ELF-1 (cell line): ENCODE data around the gene EIF2S1.
"Not testable (repeated sequence)": the region's sequence is repeated elsewhere in the genome, so short reads cannot be mapped to it uniquely, and the experiment has no call there.

Experiments used
- DNase-seq: peaks from one replicate; pipeline ENCODE4 v3.0.0-alpha.2; 2016; ENCODE audit warnings: low read depth, low spot score

Gene EIF2S1

DNA sequence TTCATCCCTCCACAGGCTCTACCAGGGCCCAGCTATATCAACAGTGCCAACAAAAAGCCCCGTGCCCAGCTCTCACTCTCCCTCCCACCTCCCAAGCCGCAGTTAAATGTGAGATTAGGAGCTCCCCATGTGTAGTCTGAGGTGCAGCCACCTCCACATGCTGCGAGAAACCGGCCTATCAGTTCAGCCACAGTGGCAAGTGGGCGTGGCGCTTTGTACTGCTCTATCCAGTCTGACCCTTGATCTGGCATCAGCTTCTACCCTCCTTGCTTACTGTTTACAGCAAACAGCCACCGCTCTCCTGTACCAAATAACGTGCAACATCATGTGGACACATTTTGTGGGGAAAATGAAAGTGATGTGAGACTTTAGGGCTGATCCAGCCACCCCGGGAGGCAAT, 50.2 kb downstream of the EIF2S1 start:
- no peak for DNase-seq

DNA sequence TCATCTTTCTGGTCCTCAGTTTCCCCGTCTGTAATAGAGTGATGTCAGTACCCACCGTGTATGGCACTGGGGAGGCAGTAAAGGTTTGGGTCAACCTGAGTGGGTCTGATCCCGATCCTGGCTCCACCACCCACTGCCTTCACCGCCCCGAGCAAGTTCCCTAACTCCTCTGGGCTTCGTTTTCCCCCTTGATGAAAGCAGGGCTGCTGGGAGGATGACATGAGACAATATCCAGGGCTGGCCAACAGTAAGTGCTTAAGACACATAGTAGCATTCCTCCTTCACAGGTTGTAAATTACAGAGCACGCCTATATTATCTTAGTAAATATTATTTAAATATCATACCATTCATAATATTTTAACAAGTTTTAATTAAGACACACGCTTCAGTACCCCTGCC, 51.2 kb downstream of the EIF2S1 start:
- peak; percentile 54 for DNase-seq

DNA sequence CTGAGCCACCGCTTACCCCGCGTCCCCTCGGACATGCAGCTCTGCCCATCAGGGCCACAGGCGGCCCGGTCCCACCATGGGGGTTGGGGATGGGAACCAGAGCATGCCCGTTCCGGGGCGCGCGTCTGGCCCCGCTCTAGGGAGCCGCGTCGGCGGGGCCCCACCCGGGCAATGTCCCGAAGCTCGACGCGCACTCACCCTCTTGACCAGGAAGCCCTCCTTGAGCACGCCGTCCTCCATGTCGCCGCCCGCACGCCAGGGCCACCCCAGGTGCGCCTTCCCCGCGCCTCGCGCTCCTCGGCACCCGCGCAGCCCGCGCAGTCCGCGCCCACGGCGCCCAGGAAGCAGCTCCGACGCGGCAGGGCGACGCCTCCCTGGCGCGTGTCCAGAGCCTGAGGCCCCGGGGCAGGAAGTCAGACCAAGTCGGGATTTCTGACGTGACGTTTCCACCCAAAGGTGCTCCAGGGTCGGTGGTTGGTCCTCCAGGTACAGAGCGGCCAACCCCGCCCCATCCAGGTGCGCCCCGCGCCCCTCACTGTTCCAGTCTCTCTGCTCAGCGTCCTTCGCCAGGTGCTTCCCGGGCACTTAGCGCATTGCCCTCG, 51.8 kb downstream of the EIF2S1 start, which contains the start of gene PLEK2:
PLEK2 (minus strand) TSS at position 346 of the 602 bp plus-strand sequence; CDS start at position 240, 106 bp downstream.
- DNase-seq, result no peak

DNA sequence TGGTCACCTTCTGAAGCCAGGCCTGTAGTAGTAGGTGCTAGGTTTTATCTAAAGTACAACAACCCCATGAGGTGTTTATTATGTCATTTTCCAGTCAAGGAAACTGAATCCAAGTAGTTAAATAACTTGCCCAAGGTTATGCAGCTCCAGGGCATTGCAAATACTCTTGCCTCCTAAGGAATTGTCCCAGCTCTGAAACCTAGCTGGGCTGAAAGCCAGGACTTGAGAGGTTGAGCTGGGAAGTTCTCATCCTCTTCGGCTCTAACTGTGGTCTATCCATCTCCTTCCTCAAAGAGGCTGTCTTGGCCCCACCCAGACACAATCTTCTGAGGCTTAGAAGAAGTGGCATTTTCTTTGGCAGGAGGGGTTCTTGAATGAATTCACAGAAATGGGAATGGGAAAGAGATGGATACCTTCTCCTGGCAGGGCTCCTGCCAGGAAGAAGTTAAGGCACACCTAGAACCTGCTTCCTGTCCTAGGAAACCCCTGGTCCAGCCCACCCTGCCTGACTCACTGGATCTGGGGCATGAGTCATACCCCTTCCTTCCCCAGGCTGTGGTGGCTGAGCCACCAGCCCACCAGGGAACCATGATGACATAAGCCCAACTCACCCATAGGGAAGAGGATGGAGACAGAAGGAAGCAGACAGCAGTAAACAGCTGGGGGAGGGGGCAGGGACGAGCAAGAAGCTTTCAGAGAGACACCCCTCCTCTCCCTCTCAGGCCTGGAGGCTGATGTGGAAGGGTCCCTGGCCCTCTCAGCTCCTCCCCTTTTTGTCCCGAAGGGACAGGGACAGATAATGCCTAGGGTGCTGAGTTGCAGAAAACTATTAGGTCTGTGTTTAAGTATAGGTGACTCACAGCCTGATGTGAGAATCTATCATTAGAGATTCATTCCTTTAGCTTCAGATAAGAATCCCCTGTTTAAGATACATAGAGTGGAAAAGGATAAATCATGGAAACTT, 54.0 kb downstream of the EIF2S1 start:
- peak; percentile 88 for DNase-seq

DNA sequence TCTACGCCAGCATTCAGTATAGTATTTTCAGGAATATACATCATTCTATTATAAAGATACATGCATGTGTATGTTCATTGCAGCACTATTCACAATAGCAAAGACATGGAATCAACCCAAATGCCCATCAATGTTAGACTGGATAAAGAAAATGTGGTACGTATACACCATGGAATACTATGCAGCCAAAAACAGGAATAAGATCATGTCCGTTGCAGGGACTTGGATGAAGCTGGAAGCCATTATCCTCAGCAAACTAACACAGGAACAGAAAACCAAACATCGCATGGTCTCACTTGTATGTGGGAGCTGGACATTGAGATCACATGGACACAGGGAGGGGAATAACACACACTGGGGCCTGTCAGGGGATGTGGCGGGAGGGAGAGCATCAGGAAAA, 55.5 kb downstream of the EIF2S1 start:
- DNase-seq, result not testable (repeated sequence)

DNA sequence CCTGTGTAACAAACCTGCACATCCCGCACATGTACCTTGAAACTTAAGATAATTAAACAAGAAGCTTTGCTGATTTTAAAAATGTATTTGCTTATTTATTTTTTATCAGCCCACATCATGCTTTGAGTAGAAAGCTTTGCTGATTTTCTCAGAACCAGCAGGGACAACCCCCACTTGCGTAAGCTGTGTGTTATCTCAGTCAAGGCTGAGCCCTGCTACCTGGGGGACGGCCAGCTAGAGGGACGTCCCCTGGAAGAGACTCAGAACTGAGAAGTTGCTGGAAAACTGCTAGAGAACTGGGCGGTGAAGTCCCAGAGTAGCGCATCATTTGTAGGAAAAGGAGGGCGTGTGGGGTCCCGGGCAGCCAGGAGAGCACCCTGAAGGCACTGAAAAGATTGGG, 56.0 kb downstream of the EIF2S1 start:
- no peak for DNase-seq

DNA sequence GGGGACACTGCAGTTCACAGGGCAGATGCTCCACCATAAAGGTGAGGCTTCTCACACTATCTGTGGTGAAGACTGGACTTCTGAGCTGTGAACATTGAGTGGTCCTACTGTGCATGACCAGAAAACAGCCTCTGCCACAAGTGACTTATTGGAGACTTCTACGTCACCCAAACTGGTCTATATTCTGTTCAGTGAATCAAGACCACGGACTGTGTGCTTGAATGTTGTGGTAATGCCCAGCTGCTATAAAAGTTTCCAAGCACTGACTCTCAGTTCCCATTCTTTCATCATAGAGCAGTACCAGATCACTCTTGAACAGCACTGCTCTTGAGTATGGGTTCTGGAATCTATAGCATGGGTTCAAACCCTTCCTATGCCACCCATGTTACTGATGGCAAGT, 56.7 kb downstream of the EIF2S1 start:
- no peak for DNase-seq

DNA sequence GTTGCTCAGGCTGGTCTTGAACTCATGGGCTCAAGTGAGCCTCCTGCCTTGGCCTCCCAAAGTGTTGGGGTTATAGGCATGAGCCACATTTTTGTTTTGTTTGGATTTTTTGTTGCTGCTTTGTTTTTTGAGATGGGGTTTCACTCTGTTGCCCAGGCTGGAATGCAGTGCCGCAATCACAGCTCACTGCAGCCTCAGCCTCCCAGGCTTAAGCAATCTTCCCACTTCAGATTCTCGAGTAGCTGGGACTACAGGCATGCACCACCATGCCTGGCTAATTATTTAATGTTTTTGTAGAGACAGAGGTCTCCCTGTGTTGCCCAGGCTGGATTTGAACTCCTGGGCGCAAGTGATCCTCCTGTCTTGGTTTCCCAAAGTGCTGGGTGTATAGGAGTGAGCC, 57.5 kb downstream of the EIF2S1 start:
- no peak for DNase-seq

DNA sequence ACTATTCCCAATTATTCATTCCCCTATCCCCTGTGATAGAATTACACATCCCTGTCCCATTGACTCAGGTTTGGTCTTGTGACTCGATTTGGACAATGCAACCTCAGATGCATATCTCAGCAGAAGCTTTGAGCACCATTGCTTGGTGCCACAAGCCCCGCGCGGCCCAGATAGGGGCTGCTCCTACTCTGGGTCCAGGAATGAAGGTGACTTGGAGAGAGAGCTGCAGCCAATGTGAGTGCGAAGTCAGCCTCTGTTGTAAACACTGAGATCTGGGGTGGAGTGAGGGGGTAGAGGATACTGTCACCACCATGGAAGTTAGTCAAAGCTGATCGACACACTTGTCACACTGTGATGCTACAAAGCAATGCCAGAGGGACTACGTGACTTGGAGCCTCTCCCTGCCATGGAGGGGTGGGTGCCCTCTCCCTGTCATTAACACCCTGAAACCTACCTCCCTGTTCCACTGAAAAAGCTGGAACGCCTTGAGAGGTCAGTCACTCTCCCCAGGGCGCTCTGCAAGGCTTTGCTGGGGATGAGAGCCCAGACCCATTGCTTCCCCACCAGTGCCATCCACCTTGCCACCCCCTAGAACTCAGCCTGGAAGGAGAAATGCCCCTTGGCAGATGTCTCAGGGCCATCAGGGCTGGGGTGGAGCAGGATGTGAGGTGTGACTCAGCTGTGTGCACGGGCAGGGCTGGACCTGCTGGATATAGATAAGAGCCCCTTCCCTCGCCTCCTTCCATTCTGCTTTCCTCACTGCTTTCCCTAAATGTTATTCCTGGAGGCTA, 58.5 kb downstream of the EIF2S1 start:
- DNase-seq, result no peak

DNA sequence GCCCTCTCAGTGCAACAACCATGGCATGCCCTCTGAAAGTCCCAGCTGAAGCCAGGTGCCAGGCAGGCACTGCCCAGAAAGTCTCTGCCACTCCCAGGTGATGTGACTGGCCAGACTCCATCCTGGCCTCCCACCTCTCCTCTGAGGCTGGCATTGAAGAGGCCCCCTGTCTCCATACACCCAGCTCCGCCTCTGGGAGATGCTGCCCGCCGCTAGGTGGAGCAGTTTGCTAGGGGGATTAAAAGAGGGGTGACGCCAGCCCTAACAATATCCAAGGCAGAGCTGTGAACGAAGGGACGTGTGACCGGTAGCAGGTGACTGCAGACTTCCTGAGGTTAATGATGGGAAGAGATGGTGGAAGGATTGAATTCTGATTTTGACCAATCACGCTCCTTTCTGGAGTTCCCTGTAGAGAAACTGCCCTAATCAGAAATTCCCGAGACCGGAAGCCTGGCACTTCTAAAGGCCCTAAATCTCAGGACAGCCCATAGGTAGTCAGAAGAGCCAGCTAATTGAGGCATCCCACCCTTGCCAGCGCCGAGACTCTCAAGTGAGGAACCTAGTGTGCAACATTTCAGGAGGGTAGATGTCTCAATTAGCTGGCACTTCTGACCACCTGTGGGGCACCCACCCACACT, 60.1 kb downstream of the EIF2S1 start:
- DNase-seq, result peak; percentile 56

DNA sequence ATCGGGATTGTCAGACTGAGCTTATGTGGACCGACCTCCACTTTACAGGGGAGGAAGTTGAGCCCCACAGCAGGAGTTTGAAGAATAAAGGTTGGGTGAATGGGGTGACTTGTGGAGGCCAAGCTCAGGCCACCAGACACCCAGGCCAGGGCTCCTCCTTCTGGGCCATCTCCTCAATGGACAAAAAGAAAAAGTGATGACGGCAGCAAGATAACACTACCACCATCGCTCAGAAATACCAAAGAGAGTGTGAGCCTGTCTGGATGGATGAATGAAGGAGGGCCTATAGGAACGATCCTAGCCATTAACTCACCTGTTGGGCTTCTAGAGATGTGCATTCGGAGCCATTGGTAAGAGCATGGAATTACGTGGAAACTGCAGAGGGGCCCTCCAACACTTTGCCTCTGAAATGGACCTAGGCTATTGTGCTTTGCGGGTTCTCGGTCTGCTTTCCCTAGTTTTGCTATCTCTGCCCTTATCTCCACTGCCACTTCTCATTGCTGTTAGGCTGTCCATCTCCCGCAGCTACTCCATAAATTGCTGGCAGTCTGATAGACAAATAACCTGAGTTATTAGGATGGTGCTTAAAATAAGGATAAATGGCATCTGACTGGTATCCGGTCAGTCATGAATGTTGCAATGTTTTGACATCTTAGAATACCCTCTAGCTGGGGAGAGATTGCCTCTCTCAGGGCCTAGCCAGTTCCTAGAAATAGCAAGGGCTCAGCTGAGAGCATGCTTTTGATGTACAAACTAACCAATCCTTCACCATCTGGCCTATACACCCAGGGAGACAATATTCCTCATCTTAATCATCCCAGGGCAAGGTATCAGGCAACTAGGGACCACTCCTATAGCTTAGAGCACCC, 61.5 kb downstream of the EIF2S1 start:
- DNase-seq, result no peak

DNA sequence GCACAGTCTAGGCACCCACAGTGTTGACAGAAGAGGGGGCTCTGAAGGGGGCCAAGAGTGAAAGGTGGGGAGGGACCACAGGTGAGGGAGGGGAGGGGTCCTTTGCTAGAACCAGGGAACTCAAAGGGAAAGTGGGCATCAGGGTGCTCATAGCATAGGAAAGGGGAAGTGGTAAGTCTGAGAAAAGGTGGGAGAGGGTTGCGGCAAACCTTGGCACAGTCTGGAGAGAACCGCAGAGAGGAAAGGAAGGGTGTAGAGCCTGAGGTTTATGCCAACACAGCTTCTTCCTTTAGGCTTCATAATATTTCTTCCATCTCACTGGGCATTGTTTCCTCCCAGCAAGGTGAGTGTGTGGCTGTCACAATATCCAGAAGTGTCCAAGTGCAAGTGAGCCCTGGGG, 63.3 kb downstream of the EIF2S1 start:
- DNase-seq, result no peak

DNA sequence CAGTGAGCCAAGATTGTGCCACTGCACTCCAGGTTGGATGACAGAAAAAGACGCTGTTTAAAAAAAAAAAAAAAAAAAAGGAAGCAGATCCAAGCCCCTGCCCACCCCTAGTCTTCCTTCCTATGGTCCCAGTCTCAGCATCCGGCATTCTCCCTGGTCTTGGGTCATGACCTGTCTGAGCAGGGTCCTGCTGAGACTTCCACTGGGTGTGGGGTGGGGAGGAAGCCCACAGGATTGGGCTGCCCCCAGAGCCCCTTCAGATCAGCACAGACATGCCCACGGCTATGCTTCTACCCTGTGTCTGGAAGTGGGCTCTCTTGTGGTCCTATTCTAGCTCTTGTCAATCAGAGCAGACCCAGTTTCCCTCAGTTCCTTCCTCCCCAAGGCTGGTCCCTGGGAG, 64.4 kb downstream of the EIF2S1 start:
- DNase-seq, result no peak

DNA sequence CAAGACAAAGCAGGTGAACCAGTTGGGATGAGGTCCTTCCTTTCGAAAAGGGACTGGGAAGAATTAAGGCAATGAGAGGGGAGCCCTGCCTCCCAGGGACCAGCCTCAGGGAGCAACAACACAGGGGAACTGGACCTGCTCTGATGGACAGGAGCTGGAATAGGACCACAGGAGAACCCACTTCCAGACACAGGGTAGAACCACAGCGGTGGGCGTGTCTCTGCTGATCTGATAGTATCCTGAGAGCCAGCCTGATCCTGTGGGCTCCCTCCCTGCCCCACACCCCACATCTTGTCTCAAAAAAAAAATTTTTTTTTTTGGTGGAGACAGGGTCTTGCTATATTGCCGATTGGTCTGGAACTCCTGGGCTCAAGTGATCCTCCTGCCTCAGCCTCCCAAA, 65.5 kb downstream of the EIF2S1 start:
- DNase-seq, result no peak

DNA sequence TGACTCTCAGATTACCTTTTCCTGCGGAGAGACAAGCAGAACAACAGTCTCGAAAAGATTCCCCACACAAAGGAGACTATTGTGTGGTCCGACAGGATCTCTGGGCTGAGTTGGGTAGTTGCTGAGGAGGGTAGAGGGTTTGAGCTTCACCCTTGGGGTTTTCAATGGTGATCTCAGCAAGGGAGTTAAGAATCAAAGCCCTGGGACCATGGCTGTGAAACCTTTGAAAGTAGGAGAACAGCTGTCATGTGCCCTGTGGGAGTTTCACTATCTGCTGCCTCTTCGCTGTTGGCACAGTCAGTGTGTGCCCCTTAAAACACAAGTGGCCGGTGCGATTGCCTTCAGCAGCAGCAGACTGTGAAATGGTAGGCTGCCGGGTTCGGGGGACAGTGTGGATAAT, 66.0 kb downstream of the EIF2S1 start:
- DNase-seq, result no peak

DNA sequence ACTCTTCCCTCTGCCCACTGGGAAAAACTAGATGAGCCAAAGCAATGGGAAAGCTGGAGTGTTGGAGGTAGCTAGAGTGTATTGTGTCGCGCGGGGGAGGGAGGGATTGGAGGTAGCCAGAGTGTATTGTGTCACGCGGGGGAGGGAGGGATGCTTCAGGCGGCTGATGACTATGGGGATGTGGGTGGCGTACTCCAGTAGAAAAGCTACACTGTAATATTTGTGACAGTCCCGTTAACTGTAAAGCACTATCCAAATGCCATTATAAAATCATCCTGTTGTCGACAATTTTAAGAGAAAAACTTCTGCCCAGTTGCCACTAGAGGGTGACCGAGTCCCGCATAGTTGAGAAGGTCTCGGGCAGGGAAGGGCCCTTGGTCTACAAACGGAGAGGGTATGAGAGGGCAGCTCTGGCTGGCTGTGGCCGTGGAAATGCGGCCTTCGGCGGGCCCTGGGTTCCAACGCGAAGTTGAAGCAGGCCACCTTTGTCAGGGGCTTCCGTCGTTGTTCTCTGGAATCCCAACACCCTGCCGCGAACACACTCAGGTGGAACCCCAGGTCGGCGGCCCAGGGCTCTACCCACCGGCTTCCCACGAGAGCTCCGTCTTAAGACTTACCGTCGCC, 67.0 kb downstream of the EIF2S1 start:
- DNase-seq, result peak; percentile 80

DNA sequence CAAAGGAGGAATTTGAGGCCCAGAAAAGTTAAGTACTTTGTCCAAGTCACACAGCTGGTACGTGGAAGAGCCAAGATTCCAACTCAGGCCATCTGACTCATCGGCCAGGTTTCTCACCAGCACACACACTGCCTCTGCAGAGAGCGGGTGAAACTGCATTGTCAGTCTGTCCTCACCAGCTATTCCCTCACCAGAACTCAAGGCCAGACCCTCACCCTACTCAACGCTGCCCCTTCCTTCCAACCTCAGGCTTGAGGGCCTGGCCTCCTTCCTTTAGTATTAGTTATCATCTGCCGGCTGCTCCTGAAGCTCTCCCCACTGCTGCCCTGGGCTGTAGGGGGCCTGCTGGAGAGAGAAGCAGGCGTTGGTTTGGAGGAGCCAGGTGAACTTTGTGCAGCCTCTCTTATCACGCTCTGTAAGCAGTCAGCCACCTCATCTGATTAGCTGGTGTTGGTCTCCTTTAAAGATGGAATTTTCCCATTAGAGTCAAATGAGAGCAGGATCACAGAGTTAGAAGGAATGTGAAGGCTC, 68.4 kb downstream of the EIF2S1 start:
- DNase-seq, result peak; percentile 76

DNA sequence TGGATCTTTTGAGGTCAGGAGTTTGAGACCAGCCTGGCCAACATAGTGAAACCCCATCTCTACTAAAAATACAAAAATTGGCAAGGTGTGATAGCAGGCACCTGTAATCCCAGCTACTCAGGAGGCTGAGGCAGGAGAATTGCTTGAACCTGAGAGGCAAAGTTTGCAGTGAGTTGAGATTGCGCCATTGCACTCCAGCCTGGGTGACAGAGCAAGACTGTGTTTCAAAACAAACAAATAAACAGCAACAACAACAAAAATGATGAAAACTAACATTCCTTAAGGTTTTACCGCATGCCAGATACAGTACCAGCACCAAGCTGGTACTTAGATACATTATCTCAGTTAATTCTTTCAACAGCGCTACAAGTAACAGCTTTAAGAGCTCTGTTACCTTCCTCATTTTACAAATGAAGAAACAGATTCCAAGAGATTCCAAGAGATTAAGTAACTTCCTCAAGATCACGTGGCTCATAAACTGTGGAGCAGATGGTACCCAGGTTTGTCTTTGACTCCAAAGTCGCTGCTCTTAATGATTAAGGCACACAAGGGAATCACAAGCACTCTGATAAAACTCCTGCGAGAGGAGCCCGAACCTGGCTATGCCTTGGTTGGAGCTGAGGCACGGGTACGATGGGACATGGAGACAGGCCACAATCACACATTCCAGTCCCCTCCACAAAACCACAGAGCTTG, 69.5 kb downstream of the EIF2S1 start:
- no peak for DNase-seq

DNA sequence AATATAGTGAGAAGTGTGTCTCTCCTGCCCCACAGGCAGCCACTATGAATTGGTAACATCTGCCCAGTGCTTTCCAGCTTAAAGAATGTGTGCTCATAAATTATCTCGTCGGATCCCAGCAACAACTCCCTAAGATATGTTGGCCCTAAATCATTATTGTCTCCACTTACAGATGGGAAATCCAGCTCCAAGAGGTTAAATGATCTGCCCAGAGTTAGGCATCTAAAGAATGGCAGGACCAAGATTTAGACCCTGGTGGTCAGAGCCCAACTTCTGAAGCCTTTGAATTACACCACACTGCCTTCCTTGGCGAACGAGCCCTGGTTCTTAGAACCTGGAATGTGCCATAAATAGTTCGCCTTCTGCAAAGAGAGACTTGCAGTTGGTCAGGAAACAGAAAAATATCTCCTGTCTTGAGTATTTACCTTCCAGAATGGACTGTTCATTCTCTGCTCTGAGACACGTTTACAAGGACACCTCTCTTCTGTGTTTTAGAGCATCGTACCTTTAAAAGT, 72.0 kb downstream of the EIF2S1 start:
- DNase-seq, result peak; percentile 44
